Gastroesophageal sphincter (tissue), 3 donors: ENCODE results near the gene FUNDC1.

ENCODE experiments used
- EP300 ChIP-seq: sonication (generic); formaldehyde crosslinking; IDR thresholded peaks from one replicate; pipeline ENCODE4 v1.6.1; 2017; ENCODE audit warnings: antibody characterized with exemption, mild to moderate bottlenecking
- POLR2A ChIP-seq, 2 donors: fragments of 450-650 bp; IDR thresholded peaks; one replicate each; pipeline ENCODE4 v1.6.1; 2017; ENCODE audit warnings: antibody characterized with exemption in 2 of 2, mild to moderate bottlenecking in 2 of 2, moderate library complexity in 1 of 2
- POLR2AphosphoS5 ChIP-seq: sonication (generic); formaldehyde crosslinking; IDR thresholded peaks from one replicate; pipeline ENCODE4 v1.6.1; 2017; ENCODE audit warnings: antibody characterized with exemption
- TF ChIP-seq, protein P1 (sequence below), 4 experiments: fragments of 200-600 bp in 2 of 4; fragments of 450-650 bp in 2 of 4; sonication (generic) in 1 of 4; IDR thresholded peaks; one replicate each; pipeline ENCODE4 v1.5.1; 2017 to 2019; ENCODE audit warnings: antibody characterized with exemption in 4 of 4, mild to moderate bottlenecking in 2 of 4, moderate library complexity in 2 of 4

DNA sequence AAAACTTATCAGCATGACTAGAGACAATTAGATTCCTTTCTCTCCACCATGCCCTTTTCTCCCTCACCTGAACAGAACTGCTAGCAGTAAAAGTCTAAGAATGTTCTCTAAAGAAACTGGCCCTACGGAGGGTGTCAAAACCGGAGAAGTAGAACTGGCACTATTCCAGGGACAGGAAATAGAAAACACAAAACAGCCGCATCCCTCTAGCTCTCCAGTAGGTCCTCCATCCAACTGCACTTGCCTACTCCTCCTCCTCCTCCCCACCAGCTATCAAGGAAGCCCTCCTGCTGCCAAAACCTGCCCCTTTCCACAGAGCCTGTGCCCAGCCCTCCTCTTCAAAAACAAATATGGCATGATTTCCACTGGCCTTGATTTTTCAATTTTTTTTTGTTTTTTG lies 28.4 kb downstream of the FUNDC1 start:
- TF ChIP-seq, protein P1, sequence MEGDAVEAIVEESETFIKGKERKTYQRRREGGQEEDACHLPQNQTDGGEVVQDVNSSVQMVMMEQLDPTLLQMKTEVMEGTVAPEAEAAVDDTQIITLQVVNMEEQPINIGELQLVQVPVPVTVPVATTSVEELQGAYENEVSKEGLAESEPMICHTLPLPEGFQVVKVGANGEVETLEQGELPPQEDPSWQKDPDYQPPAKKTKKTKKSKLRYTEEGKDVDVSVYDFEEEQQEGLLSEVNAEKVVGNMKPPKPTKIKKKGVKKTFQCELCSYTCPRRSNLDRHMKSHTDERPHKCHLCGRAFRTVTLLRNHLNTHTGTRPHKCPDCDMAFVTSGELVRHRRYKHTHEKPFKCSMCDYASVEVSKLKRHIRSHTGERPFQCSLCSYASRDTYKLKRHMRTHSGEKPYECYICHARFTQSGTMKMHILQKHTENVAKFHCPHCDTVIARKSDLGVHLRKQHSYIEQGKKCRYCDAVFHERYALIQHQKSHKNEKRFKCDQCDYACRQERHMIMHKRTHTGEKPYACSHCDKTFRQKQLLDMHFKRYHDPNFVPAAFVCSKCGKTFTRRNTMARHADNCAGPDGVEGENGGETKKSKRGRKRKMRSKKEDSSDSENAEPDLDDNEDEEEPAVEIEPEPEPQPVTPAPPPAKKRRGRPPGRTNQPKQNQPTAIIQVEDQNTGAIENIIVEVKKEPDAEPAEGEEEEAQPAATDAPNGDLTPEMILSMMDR (IDR thresholded peaks at IDR 0.05): no peak
- TF ChIP-seq POLR2A (IDR thresholded peaks at IDR 0.05) (no peak), POLR2AphosphoS5 (no peak), EP300 (no peak)
